Stimulated activated CD4-positive, alpha-beta T cell treated with anti-CD3 and anti-CD28 coated beads, Interleukin-2, amount 100 ng/mL, for 4 hours (primary cell): ENCODE data around the gene TMED3.
"Not testable (repeated sequence)": the region's sequence is repeated elsewhere in the genome, so short reads cannot be mapped to it uniquely, and the experiment has no call there.

Experiments
- DNase-seq: peaks from one replicate; pipeline ENCODE4 v3.0.0-alpha.2; 2020; ENCODE audit warnings: low read depth

Gene TMED3

GRCh38 chr15:79316864-79317263 is 6.0 kb downstream of the TMED3 start:
- DNase-seq: no peak

GRCh38 chr15:79319973-79320372 is 9.1 kb downstream of the TMED3 start:
- DNase-seq: not testable (repeated sequence)

- DNase-seq: no peak
These were observed 11.0 kb downstream of the TMED3 start for GRCh38 chr15:79321876-79322275.

- no peak for DNase-seq
These were observed 11.4 kb downstream of the TMED3 start for GRCh38 chr15:79322306-79322705.

- no peak for DNase-seq
These were observed 12.0 kb downstream of the TMED3 start for GRCh38 chr15:79322945-79323344.

- no peak for DNase-seq
These were observed 18.3 kb downstream of the TMED3 start for GRCh38 chr15:79329171-79329611.

- no peak for DNase-seq
These were observed 22.1 kb downstream of the TMED3 start for GRCh38 chr15:79332824-79333510.

- no peak for DNase-seq
These were observed 26.7 kb downstream of the TMED3 start for GRCh38 chr15:79337591-79337990.

- no peak for DNase-seq
These were observed 28.8 kb downstream of the TMED3 start for GRCh38 chr15:79339588-79340314.

GRCh38 chr15:79340315-79340602 is 29.3 kb downstream of the TMED3 start:
- no peak for DNase-seq

GRCh38 chr15:79341396-79341795 is 30.5 kb downstream of the TMED3 start:
- DNase-seq: no peak

- DNase-seq: no peak
These were observed 38.6 kb downstream of the TMED3 start for GRCh38 chr15:79349525-79349924.

GRCh38 chr15:79352206-79352605 is 41.3 kb downstream of the TMED3 start:
- DNase-seq: no peak

GRCh38 chr15:79357566-79357965 is 46.7 kb downstream of the TMED3 start:
- no peak for DNase-seq

- no peak for DNase-seq
These were observed 47.2 kb downstream of the TMED3 start for GRCh38 chr15:79358069-79358468.

GRCh38 chr15:79364571-79365240 is 53.8 kb downstream of the TMED3 start:
- DNase-seq: no peak

- no peak for DNase-seq
These were observed 54.9 kb downstream of the TMED3 start for GRCh38 chr15:79365765-79366164.

- DNase-seq: no peak
These were observed 55.8 kb downstream of the TMED3 start for GRCh38 chr15:79366691-79367090.

GRCh38 chr15:79370716-79371115 is 59.8 kb downstream of the TMED3 start:
- DNase-seq: no peak

- no peak for DNase-seq
These were observed 60.7 kb downstream of the TMED3 start for GRCh38 chr15:79371591-79371990.

- DNase-seq: no peak
These were observed 61.5 kb downstream of the TMED3 start for GRCh38 chr15:79372428-79372827.
